Spleen (tissue), 7 donors: Measurements from ENCODE around the gene FAM107B.

Experiments used
- CTCF ChIP-seq, 11 experiments: fragments of 200-600 bp in 7 of 11; fragments of 450-650 bp in 4 of 11; sonication (generic) in 4 of 11; IDR thresholded peaks in 8 of 11; conservative IDR thresholded peaks in 3 of 11; 1 replicate in 7 of 11; 2 replicates in 4 of 11; pipeline versions ENCODE4 v1.4.0 to v1.8.0; 2016 to 2021; ENCODE audit warnings: antibody characterized with exemption in 11 of 11, inconsistent platforms in 4 of 11, mild to moderate bottlenecking in 1 of 11
- POLR2A ChIP-seq, 3 donors: fragments of 450-650 bp; IDR thresholded peaks; one replicate each; pipeline ENCODE4 v1.5.1; 2017; ENCODE audit warnings: antibody characterized with exemption in 3 of 3, mild to moderate bottlenecking in 1 of 3
- donor health status: DM: no; HTN: no; CAD: no; lungs with moderate emphysema.
- donor health status: DM: no; HTN: no; CAD: no.
- donor health status: DM: no; HTN: no; CAD: no.

- no peak for TF ChIP-seq CTCF (IDR thresholded peaks at IDR 0.05 in 8 of 11, conservative IDR thresholded peaks at IDR 0.05 in 3 of 11)
- TF ChIP-seq POLR2A (IDR thresholded peaks at IDR 0.05) = no peak
Measured at GRCh38 chr10:14579405-14579804, 195.3 kb downstream of the FAM107B start.
